GM10266 (cell line): ENCODE measurements around the gene CLEC11A.
A peak's percentile ranks its signal among the peaks of the same experiment; 100 is the strongest.

Source experiments
- DNase-seq: peaks from one replicate; pipeline ENCODE4 v3.0.0; 2012; ENCODE audit errors: extremely low spot score
- CTCF ChIP-seq: IDR thresholded peaks from 2 replicates; pipeline ENCODE4 v1.5.1; 2012; ENCODE audit warnings: mild to moderate bottlenecking, low read depth; ENCODE audit not compliant: control insufficient read depth, insufficient read depth; ENCODE audit errors: missing control alignments

Gene CLEC11A

GRCh38 chr19:50697414-50698124 is 25.6 kb upstream of the CLEC11A start:
- no peak for DNase-seq
- TF ChIP-seq CTCF, result no peak

- no peak for TF ChIP-seq CTCF
- no peak for DNase-seq
These were observed 21.7 kb upstream of the CLEC11A start for GRCh38 chr19:50701367-50701985.

DNA sequence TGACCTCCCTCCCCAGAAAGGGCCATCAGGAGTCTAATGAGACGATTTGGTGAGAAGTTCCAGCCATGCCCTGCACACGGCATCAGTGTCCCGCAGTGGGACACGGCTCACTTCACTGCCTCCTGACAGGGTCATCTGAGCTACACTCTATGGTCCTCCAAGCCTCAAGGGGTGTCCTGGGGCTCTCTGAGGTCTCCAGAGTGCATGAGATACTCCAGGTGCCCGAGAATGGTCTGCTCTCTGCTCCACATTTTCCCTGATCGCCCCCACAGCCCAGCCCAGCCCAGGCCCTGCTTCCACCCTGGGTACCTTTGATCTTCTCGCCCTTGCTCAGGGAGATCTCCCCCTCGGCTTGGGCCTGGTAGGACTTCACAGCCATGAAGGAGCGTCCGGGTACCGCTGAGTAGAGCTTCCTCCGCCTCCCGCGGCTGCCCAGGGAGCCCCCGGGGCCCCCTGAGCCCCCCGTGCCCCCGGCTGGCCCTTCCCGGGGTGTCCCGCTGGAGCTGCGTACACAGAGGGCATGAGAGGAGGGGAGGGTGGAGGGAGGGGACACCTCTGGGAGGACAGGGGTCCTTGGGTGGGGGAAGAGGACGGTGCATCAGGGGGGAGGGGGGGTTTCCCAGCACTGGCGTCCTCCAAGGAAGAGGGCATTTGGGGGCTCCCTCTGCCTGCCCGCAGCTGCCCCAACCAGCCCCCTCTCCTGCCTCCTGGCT is 20.9 kb upstream of the CLEC11A start:
- DNase-seq, result no peak
- no peak for TF ChIP-seq CTCF

DNA sequence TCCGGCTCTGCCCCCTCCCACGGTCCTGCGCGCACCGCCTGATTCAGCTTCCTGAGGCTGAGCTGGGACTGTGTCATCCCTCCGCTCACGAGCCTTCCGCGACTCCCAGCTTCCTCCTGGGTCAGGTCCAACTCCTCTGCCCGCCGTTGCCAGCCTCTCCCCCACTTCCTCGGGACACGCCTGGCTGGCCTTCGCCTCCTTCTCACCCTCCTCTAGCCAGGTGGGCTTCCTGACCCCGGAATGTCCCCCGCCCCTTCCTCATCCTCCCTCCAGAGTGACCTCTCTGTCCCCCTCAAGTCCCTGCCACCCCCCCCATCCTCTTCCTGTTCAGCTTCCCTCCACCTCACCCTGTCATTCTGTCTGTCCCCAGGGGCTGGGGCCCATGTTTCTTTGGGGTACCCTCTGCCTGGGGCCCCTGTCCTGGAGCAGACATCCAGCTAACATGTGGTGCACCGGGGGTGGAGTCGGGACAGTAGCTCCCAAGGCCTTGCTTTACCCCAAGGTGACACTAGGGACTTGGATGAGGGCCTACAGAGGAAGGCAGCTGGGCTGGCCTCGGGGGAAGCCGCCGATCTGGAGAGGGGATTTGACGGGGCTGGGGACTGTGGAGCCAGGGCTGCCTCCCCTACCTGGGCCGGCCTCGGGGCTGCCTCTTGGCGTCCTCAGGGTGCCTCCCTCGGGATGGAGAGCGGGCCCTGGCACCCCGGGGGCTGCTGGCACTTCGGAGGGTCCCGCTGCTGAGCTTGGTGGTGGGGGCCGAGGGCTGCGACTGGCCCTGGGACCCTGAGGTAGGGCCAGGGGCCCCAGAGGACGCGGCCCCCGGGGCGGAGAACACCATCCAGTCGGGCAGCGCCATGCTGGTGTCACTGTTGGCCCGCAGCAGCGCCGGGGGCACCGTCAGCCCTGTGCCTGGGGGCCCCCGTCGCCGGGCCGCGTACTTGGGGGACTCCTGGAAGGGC is 20.0 kb upstream of the CLEC11A start:
- no peak for DNase-seq
- TF ChIP-seq CTCF, result no peak

DNA sequence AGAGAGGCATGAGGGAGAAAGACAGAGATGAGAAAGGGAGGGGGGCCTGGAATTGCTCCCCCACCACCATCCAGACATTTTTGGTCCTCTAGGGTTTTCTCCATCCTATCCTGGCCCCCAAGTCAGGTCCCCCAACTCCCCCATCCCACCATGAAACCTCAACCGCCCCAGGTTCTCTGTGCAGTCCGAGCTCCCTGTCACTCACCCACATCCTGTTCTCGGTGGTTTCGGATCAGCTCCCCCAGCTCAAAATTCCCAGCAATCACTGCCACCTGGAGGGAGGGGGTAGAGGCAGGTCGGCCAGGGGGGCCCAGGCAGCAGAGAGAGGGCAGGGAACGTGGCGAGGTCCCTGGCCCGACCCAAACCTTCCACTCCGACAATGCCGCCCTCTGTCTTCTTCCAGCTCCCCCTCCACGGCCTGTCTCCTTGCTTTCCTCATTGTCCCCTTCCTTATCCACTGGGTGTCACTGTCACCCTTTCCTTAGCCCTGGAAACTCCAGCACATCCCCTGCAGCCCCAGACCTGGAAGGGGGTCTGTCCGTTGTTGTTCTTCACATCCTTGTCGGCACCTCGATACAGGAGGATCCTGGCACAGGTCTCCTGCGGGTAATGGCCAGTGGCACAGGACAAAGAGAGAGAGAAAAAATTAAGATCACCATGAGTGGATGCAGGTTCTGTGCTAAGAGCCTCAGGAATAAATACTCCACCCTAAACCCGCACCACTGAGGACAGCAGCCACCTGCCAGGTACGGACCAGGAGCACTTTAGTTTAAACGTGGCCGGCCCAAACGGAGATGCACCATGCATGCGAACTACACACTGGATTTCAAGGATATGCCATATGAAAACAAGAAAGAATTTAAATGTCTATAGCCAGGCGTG is 19.0 kb upstream of the CLEC11A start:
- no peak for TF ChIP-seq CTCF
- no peak for DNase-seq

DNA sequence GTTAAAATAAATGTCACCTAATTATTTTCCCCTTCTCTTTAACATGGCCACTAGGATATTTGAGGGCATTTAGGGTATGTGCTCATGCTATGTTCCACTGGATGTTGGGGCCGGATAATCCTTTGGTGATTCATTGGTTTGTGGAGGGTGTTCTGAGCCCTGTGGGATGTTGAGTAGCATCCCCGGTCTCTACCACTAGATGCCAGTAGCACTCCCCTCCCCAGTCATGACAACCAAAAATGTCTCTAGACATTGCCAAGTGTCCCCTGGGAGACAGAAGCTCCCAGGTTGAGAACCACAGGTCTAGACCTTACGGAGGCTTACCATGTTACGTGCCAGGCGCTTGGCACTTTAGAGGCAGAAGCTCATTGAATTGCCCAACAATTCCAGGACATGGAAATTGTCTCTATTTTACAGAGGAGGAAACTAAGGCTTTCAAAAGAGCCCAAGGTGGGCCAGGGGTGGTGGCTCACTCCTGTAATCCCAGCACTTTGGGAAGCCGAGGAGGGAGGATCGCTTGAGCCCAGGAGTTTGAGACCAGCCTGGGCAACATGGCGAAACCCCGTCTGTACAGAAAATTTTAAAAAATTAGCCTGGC is 17.6 kb upstream of the CLEC11A start:
- DNase-seq, result peak; percentile 85
- peak; percentile 61 for TF ChIP-seq CTCF
